Endothelial cell (in vitro differentiated cells): ENCODE measurements around the gene ARG1. TPM values are rescaled to one million over a fixed set of nuclear protein-coding genes. Genes with fewer than 3 reads are reported as not detected.

Source experiments
- DNase-seq: peaks from one replicate; pipeline ENCODE4 v3.0.0; 2021; ENCODE audit warnings: low spot score
- H3K27ac Mint-ChIP-seq: one replicate; pipeline ENCODE4 v1.8.0; 2021; ENCODE audit warnings: mixed read lengths, inconsistent platforms; ENCODE audit not compliant: unreplicated experiment
- H3K27me3 Mint-ChIP-seq: one replicate; pipeline ENCODE4 v1.8.0; 2021; ENCODE audit warnings: mild to moderate bottlenecking, moderate library complexity, mixed read lengths, inconsistent platforms; ENCODE audit not compliant: unreplicated experiment
- H3K36me3 Mint-ChIP-seq: one replicate; pipeline ENCODE4 v1.8.0; 2021; ENCODE audit warnings: mild to moderate bottlenecking, low read depth, mixed read lengths, inconsistent platforms; ENCODE audit not compliant: unreplicated experiment
- H3K4me1 Mint-ChIP-seq: one replicate; pipeline ENCODE4 v1.8.0; 2021; ENCODE audit warnings: mild to moderate bottlenecking, mixed read lengths, inconsistent platforms; ENCODE audit not compliant: unreplicated experiment
- H3K4me3 Mint-ChIP-seq: one replicate; pipeline ENCODE4 v1.8.0; 2021; ENCODE audit warnings: mild to moderate bottlenecking, mixed read lengths, inconsistent platforms; ENCODE audit not compliant: unreplicated experiment
- H3K9me3 Mint-ChIP-seq: one replicate; pipeline ENCODE4 v1.8.0; 2021; ENCODE audit warnings: mixed read lengths, inconsistent platforms; ENCODE audit not compliant: unreplicated experiment
- CTCF ChIP-seq: fragments of 200-600 bp; sonication (generic); IDR thresholded peaks from one replicate; pipeline ENCODE4 v1.5.0; 2021; ENCODE audit warnings: antibody characterized with exemption; ENCODE audit not compliant: unreplicated experiment
- total RNA-seq: library from RNA; stranded (reverse); fragmentation: NEBNext Ultra II Directional; extraction: Animal tissue kit (Norgen Biotek cat#: 25700); gene quantifications from one replicate; pipeline ENCODE4 v1.2.1, GENCODE V29; 2021; ENCODE audit not compliant: unreplicated experiment

ARG1 gene
- total RNA-seq, 1 donor from 2014 or later, result not detected

GRCh38 chr6:131581523-131581922 is 8.5 kb downstream of the ARG1 start:
- peaks cover 1% of the 10 kb centered on the region for H3K27me3 Mint-ChIP-seq
- H3K4me3 Mint-ChIP-seq, result no peak overlapping the region
- peaks cover 7% of the 10 kb centered on the region for H3K36me3 Mint-ChIP-seq
- no peaks in the 10 kb centered on the region for H3K4me1 Mint-ChIP-seq
- no peak for DNase-seq
- H3K9me3 Mint-ChIP-seq, result no peaks in the 10 kb centered on the region
- no peak overlapping the region for H3K27ac Mint-ChIP-seq
- no peak for TF ChIP-seq CTCF

- no peaks in the 10 kb centered on the region for H3K27me3 Mint-ChIP-seq
- DNase-seq, result no peak
- no peak overlapping the region for H3K27ac Mint-ChIP-seq
- no peaks in the 10 kb centered on the region for H3K4me1 Mint-ChIP-seq
- peaks cover 13% of the 10 kb centered on the region for H3K36me3 Mint-ChIP-seq
- TF ChIP-seq CTCF, result no peak
- H3K9me3 Mint-ChIP-seq, result no peaks in the 10 kb centered on the region
- H3K4me3 Mint-ChIP-seq, result no peak overlapping the region
Observed at GRCh38 chr6:131586543-131586942, 13.5 kb downstream of the ARG1 start.

- H3K36me3 Mint-ChIP-seq, result peaks cover 17% of the 10 kb centered on the region
- no peaks in the 10 kb centered on the region for H3K4me1 Mint-ChIP-seq
- no peaks in the 10 kb centered on the region for H3K9me3 Mint-ChIP-seq
- H3K27ac Mint-ChIP-seq, result no peak overlapping the region
- no peak for TF ChIP-seq CTCF
- H3K4me3 Mint-ChIP-seq, result no peak overlapping the region
- no peaks in the 10 kb centered on the region for H3K27me3 Mint-ChIP-seq
- no peak for DNase-seq
Observed at GRCh38 chr6:131587909-131588308, 14.9 kb downstream of the ARG1 start.

- Mint-ChIP-seq H3K36me3 (peaks cover 19% of the 10 kb centered on the region), H3K4me1 (no peaks in the 10 kb centered on the region), H3K27me3 (no peaks in the 10 kb centered on the region), H3K4me3 (no peak overlapping the region), H3K27ac (no peak overlapping the region), H3K9me3 (no peaks in the 10 kb centered on the region)
- DNase-seq, result no peak
- no peak for TF ChIP-seq CTCF
Observed at GRCh38 chr6:131588643-131589042, 15.6 kb downstream of the ARG1 start.

GRCh38 chr6:131592935-131593334 is 19.9 kb downstream of the ARG1 start:
- no peak overlapping the region for H3K27ac Mint-ChIP-seq
- no peaks in the 10 kb centered on the region for H3K27me3 Mint-ChIP-seq
- H3K4me1 Mint-ChIP-seq, result no peaks in the 10 kb centered on the region
- DNase-seq, result no peak
- no peaks in the 10 kb centered on the region for H3K9me3 Mint-ChIP-seq
- H3K4me3 Mint-ChIP-seq, result no peak overlapping the region
- H3K36me3 Mint-ChIP-seq, result peaks cover 27% of the 10 kb centered on the region
- TF ChIP-seq CTCF, result no peak
